Measurements from ENCODE around the gene UACA.
A peak's percentile ranks its signal among the peaks of the same experiment; 100 is the strongest.
"Not testable (repeated sequence)": the region's sequence is repeated elsewhere in the genome, so short reads cannot be mapped to it uniquely, and the experiment has no call there.

Gene UACA

GRCh38 chr15:70757627-70758026 lies 5.7 kb downstream of the UACA start:
- H3K4me3 ChIP-seq (ENCODE audit: low read depth, low read length) = no peak overlapping the region
- in situ Hi-C loops (cut with HindIII; ENCODE audit: low sequenced_read_pairs) = no loop called here
- no peak for DNase-seq (ENCODE audit: low read depth, low spot score)
- no peak for TF ChIP-seq CTCF (IDR thresholded peaks at IDR 0.05; ENCODE audit: low read depth, low read length)

GRCh38 chr15:70754862-70755261 lies 8.5 kb downstream of the UACA start:
- DNase-seq (ENCODE audit: low read depth, low spot score) = no peak
- TF ChIP-seq CTCF (IDR thresholded peaks at IDR 0.05; ENCODE audit: low read depth, low read length) = no peak
- in situ Hi-C loops (cut with HindIII; ENCODE audit: low sequenced_read_pairs) = no loop called here
- H3K4me3 ChIP-seq (ENCODE audit: low read depth, low read length) = no peak overlapping the region

GRCh38 chr15:70753101-70753829 lies 10.1 kb downstream of the UACA start:
- TF ChIP-seq CTCF (IDR thresholded peaks at IDR 0.05; ENCODE audit: low read depth, low read length) = no peak
- no peak overlapping the region for H3K4me3 ChIP-seq (ENCODE audit: low read depth, low read length)
- in situ Hi-C loops (cut with HindIII; ENCODE audit: low sequenced_read_pairs) = no loop called here
- DNase-seq (ENCODE audit: low read depth, low spot score) = no peak

- in situ Hi-C loops (cut with HindIII; ENCODE audit: low sequenced_read_pairs) = no loop called here
- DNase-seq (ENCODE audit: low read depth, low spot score) = peak; percentile 76
- no peak for TF ChIP-seq CTCF (IDR thresholded peaks at IDR 0.05; ENCODE audit: low read depth, low read length)
These were observed 11.1 kb downstream of the UACA start for GRCh38 chr15:70752193-70752635.

GRCh38 chr15:70750203-70750869 lies 13.0 kb downstream of the UACA start:
- in situ Hi-C loops (cut with HindIII; ENCODE audit: low sequenced_read_pairs) = no loop called here
- no peak for TF ChIP-seq CTCF (IDR thresholded peaks at IDR 0.05; ENCODE audit: low read depth, low read length)
- no peak for DNase-seq (ENCODE audit: low read depth, low spot score)
- H3K4me3 ChIP-seq (ENCODE audit: low read depth, low read length) = no peak overlapping the region

More at GRCh38 chr15:70752193-70752635, 11.1 kb downstream of the UACA start:
- H3K4me3 ChIP-seq (ENCODE audit: low read depth, low read length) = no peak overlapping the region

- TF ChIP-seq CTCF (IDR thresholded peaks at IDR 0.05; ENCODE audit: low read depth, low read length) = no peak
- in situ Hi-C loops (cut with HindIII; ENCODE audit: low sequenced_read_pairs) = no loop called here
- no peak overlapping the region for H3K4me3 ChIP-seq (ENCODE audit: low read depth, low read length)
- DNase-seq (ENCODE audit: low read depth, low spot score) = no peak
These were observed 15.0 kb downstream of the UACA start for GRCh38 chr15:70748281-70748747.

GRCh38 chr15:70746598-70746997 lies 16.8 kb downstream of the UACA start:
- in situ Hi-C loops (cut with HindIII; ENCODE audit: low sequenced_read_pairs); H3K4me3 ChIP-seq (ENCODE audit: low read depth, low read length); DNase-seq (ENCODE audit: low read depth, low spot score): not testable (repeated sequence)
